Activated gamma-delta T cell treated with anti-CD3 and anti-CD28 coated beads, Interleukin-2, amount 50 U/mL, for 16 hours (primary cell): ENCODE results near the gene LEKR1.
"Not testable (repeated sequence)": the region's sequence is repeated elsewhere in the genome, so short reads cannot be mapped to it uniquely, and the experiment has no call there.

Source experiments
- DNase-seq: peaks from one replicate; pipeline ENCODE4 v3.0.0-alpha.2; 2020; ENCODE audit warnings: low read depth

The LEKR1 gene

DNA sequence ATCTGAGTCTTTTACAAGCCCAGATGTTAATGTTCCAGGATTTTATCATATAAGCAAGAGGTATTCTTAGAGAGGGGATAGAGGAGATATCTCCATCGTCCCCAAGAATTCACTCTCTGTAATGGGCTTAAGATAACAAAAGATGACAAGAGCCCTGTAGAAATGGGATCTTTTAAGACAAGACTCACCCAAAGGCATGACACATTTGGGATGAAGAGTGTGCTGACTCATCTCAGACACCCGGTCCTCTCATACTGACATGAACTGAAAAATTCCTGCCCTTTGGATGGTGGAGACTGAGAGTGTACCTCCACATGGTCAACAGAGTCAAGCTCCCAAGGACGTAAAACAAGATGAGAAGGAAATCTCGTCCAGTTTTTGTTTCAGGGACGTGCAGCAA, 11.0 kb downstream of the LEKR1 start:
- DNase-seq = no peak

DNA sequence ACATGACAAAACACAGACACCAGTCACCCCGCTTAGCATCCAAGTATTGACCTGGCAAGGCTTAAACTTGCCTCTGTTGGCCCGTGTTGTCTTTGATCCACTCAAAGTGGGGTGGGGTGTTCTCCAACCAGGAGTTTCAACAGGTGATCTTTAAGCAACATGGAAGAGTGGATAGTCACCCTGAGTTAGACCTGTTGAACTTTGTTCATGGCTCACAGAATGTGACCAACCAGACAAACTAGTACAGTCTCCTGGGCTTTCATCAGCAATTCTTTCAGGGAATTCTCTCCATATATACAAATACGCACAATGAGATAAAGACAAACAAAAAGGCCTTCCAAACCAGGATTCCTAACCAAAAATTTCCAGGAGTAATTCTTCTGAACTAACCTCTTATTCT, 11.9 kb downstream of the LEKR1 start:
- no peak for DNase-seq

DNA sequence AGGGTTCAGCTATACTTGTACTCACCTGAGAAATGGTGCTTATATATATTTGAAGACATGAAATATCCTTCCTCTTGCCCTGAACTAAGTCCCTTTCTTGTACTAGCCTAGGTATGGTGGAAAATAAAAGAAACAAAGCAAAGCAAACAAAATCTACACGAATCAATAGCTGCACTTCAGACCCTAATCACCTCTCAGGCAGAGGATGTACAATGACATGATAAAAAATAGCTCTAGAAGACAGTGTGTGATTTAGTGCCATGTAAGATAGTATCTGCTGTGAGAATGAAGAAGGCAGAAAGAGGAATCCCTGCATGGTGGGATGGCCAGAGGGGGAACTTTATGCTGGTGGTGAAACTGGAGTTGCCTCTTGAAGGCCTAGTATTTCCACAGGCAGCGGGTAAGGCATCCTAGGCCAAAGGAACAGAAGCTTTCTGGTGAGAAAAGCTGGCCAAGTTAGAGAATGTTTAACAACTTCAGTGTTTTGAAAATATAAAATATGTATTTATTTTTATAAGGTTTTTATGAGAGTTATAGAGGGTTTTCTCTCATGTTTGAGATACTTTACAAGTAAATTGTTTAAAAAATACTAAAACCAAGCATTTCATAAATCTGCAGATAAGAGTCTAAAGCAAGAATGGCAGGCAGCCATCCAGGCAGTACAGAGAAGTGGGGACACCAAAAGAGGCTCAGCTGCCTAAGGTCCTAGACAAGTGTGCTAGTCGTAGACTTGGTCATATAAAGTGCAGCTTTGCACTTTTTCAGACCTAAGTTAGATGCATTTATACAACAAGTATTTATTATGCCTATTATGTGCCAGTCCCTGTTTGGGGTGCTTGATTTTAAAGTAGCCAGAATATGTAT, 14.9 kb downstream of the LEKR1 start:
- no peak for DNase-seq

DNA sequence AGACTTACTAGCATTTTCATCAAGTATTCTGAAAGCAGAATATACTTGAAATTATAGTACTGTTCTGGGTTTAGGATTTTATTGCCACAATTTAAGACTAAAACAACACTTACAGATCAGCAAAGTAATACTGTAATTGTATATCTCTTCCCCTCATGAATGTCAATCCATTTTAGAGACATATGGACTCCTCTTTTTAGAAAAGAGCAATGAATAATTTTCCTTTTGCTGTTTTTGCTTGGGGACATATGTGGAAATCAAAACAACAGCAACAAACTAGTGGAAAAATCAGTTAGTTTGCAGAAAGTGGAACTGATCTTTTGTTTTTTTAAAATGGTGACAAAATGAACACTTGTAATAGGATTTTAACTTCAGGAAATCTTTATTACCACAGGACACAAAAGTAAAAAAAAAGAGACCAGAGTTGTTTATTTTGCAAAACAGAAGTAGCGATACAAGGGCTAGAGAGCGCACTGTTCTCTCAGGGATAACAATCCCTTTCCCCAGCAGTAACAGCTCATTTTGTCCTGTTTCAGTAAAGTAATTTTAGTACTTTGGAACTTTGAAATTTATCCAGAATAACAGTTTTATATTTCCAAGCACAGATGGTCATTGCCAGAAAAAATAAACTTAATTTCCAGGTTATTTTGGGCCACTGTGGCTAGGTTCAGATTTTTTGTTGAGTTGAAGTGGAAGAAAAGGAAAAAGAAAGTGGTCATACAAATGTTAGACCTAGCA, 17.1 kb downstream of the LEKR1 start:
- no peak for DNase-seq

DNA sequence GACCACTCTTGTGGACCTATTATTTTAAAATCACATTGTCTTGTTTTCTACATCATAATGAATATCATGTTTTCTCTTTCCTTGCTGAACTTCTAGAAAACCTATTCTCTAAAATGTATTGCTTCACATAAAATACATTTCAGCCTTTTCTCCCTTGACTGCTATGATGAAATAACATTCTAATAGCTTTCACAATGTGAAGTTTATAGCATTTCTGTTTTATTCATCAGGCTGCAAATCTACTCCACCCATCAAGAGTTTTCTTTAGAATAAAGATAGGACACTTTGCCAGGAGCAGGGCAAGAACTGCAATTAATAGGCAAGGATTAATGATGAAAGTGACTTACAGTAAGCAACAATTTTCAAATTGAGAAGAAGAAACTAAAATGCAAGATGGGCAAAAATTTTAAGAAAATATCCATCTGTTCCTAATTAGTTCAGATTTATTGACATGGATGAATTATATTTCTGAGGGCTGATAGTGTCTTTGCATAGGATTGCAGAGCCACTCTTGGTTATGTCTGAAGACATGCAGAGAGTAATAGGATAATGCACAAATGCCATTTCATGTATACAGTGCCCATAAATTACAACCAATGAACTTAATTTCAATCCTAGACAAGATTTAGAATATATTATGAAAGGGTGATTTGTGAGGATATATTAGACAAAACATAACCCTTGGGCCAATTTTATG, 21.7 kb downstream of the LEKR1 start:
- DNase-seq = no peak

DNA sequence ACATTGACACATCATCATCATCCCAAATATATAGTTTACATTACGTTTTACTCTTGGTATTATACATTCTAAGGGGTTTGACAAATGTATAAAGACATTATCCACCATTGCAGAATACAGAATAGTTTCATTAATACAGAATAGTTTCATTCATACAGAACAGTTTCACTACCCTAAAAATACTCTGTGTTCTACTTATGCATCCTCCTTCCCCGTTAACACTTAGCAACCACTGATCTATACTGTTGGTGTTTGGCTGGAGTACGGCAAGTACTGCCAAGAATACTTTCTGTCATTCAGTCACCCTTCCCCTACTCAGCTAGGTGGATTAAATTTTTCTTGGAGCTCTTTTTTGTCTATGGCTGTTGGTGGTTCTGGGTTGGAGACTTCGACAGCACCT, 33.4 kb downstream of the LEKR1 start:
- DNase-seq = no peak

DNA sequence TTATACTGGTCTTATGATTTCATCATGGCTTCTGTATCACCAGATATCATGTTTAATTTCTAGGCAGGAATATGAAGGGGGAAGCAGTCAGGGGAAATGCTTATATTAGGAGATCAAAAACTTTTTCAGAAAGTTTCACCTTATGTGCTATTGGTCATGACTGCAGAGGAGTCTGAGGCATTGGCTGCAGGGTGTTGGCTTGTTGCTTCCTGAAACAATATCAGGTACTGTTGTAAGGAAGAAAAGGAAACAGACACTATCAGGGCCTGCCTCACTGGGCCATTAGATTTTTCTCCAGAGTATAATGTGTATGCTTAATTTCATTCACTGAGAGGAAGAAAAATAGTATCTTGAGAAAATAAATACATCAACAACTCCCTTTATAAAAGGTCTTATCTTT, 34.7 kb downstream of the LEKR1 start:
- no peak for DNase-seq

DNA sequence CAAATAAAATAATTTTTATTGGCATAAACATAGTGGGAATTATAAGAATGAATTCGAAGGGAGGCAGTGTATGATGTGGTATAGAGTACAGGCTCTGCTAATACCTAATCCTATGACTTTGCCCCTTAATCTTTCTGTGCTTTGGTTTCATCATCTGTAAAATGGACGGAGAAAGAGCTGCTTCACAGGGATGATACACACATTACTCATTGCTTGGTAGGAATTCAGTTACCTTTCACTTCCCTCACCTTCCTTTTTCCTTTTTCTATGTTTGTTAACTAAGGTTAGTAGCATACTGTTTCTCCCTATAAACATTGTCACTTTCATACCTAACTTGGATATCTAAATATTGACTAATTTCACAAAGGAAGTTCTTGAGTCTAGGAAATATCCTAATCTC, 36.2 kb downstream of the LEKR1 start:
- no peak for DNase-seq

DNA sequence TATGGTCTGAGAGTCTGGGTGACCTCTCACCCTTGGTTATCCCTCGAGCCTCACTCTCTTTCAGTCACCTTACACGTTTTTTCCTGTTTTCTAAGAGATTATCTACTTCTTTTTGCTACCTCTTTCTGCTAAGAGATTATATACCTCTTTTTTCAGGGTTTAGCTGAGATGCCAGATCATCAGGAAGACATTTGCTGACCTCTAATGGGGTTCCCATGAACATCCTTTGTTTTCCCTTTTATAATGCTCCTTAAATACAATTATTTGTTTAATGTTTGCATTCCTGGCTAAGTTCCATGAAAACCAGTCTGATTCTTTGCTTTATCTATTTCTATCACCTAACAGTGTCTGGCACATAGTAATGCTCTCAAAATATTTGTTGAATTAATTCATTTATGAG, 39.6 kb downstream of the LEKR1 start:
- no peak for DNase-seq

DNA sequence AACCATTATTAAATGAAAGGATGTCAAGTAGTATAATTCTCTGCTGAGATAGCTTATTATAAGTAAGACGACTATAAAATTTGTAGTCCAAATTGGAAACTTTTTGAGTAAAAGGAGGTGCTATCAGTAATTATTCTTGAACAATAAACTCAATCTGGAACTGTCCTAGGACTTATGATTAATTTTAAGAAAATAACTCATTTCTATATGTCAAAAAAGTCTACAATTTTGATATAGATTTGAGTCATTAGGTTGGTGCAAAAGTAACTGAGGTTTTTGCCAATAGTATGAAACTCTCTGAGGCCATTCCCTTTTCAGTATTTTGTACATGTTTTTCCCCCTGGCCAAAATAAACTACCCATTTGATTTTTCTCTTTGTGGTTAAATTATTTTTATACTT, 41.0 kb downstream of the LEKR1 start:
- DNase-seq = no peak

DNA sequence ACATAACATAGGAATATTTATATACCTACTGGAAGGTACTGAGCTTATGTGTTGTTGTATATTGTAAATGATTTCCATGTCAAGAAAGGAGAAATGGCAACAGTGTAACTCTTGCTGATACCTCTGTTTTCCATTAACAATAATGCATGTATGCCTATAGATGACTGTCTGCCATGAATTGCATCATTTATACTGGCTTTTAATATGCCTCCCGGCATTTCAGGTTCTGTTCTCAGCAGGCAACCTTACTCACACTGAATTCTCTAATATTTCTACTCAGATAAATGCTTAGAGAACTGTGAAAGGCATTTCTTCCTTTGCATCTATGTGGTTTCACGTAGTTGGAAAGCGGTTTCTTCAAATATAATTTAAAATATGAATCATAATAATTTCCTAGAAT, 41.8 kb downstream of the LEKR1 start:
- DNase-seq = no peak

DNA sequence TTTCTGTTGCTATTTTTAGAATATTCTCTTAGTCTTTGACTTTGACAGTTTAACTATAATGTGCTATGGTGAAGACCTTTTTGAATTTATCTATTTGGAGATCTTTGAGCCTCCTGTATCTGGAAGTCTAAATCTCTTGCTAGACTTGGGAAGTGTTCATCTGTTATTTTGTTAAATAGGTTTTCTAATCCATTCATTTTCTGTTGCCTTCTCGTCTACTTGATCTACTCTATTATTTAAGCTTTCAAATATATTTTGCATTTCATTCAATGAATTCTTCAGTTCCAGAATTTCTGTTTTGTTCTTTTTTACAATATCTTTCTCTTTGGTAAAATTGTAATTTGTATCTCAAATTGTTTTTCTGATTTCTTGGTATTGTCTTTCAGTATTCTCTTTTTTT, 47.8 kb downstream of the LEKR1 start:
- DNase-seq = no peak

DNA sequence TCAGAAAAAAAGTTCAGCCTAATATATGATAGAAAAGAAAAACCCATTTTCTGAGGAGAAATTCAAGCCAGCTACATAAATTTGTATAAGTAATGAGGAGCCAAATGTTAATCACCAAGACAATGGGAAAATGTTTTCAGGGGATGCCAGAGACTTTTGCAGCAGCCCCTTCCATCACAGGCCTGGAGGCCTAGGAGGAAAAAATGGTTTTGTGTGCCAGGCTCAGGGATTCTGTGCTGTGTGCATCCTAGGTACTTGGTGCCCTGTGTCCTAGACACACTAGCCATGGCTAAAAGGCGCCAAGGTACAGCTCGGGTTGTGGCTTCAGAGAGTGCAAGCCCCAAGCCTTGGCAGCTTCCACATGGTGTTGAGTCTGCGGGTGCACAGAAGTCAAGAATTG, 53.3 kb downstream of the LEKR1 start:
- DNase-seq = not testable (repeated sequence)

DNA sequence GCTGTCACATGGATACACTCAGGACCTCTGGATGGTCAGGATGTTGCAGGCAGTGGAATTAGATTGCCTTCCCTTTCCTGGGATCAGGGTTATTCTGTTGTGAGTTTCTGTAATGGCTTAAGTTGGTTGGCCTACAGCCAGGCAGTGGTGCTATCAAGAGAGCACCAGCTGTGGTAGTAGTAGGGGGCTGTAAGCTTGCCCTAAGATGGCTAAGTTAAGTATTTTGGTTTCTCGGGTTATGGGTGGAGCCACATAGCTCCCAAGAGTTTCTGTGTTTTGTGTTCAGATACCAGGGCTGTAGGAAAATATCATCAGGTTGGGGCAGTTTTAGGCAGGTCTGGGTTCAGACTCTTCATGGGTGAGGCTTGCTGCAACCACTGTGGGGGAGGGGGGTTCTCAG, 59.6 kb downstream of the LEKR1 start:
- DNase-seq = no peak

DNA sequence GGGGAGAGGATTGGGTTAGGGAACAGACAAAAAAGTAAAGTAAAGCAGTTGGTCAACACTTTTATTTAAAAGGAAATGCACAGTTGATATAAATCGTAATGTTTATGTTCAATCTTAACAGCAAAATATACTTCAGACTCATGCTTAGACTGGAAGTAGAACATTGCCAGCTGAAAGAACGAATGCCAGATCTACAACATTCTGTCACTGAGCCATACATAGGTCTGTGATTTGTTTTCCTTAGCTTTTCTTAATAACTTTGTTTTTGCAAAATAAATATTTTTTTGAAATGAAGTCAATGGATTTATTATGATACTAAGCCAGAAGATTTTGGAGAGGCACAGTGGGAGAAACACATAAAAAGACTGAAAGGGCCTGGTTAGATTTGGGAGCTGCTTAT, 62.0 kb downstream of the LEKR1 start:
- DNase-seq = no peak

DNA sequence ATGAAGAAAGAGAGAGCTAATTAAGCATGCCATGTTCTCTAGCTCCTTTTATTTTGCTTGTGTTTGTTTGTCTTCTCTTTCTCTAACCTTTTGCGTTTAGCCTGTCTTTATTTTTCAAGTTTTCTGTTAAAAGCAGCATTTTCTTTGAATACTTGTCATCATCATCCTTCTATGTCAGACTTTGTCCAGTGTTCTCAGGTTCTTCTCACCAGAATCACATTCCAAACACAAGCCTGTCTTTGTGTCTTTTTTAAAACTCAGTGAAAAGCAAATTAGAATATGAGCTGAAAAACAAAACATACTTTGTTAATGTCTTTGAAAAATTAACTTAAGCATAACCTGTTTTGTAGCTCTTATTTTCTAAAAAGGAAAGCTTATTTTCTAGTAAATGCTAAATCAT, 62.4 kb downstream of the LEKR1 start:
- DNase-seq = no peak

DNA sequence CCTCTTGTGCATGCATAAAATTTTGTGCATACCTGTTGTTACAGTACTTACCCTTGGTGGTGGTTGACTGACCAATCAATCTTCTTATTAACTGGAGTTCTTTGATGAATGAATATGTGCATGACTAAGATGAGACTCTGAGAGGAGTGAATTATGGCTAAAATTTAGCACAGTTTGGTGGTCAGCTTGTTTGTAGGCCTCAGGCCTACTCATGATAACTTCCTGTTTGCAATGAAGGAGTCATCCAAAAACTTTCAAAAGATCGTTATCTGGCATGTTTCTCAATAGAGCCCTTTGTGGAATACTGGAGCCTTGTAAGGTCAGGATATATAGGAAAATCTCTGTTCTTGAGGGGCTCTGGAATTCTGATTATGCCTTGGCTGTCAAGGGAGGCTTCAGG, 66.5 kb downstream of the LEKR1 start:
- DNase-seq = no peak

DNA sequence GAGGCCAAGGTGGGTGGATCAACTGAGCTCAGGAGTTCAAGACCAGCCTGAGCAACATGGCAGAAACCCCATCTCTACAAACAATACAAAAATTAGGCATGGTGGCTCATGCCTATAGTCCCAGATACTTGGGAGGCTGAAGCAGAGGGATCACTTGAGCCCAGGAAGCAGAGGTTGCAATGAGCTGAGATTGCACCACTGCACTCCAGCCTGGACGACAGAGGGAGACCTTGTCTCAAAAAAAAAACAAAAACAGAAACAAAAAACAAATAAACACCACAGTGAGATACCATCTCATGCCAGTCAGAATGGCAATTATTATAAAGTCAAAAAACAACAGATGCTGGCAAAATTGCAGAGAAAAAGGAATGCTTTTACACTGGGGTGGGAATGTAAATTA, 69.2 kb downstream of the LEKR1 start:
- DNase-seq = not testable (repeated sequence)

DNA sequence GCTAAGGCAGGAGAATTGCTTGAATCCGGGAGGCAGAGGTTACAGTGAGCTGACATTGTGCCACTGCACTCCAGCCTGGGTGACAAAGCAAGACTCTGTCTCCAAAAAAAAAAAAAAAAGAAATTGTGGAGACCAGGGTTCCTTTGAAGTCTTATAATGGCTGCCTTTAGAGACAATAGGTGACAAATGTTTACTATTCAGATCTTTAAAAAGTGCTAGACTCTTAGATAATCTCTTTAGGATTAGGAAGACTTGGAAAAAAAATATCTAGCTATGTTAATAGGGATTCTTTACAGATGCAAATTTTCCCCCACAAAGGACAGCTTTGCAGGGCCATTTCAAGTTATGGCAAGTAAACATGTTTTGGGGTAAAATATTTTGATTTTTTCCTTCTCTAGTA, 71.7 kb downstream of the LEKR1 start:
- DNase-seq = not testable (repeated sequence)

DNA sequence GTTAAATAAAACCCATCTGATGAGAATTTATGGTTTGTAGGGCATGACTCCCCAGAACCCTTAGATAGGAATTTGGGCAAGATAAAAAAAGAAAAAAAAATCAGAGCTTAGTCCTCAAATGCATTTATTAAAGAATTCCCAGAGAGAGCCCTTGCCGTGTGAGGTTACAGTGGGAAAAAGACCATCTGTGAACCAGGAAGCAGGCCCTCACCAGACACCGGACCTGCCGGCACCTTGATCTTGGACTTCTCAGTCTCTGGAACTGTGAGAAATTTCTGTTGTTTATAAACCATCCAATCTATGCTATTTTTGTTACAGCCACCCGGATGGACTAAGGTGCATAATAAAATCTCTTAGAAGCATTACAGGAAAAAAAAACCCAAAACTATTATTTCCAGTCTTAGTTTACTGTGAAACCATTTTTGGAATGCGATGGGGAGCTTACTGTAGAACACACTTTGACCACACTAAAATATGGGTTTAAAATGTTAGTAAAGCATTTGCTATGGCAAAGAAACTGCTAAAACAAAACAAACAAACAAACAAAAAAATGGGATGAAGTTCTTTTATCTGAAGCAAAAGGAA, 72.2 kb downstream of the LEKR1 start:
- no peak for DNase-seq

DNA sequence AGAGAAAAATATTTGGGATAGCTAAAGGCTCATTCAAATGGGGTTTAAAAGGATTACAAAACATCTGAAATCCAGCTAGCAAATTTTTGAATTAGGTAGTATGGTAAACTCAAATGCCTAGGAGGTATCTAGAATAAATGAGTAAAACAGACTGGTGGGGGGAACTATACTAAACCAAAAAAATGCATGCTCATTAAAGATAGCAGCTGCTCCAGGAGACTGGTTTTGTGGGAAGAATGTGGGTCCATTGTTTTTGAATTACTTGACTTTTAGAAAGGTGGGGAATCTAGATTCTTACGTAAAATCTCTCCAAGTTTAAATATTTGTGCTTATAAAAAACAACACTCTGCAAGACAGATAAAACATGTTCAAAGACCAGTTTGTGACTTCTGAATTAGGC, 73.8 kb downstream of the LEKR1 start:
- DNase-seq = no peak

DNA sequence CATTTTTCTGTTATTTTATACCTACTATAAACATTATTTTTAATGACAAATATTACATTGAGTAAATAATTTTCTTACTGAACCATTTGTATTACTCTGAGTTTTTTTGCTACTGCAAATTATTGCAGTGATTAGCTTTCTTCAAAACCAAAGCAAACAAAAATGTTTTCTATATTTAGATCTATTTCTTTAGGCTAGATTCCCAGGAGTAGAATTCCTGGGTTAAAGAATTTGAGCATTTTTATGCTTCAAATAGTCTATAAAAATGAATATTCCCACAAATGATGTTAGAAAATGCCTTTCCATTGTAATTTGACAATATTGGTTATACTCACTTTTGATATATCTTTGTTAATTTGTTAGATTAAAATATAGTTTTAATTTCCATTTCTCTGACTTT, 76.8 kb downstream of the LEKR1 start:
- DNase-seq = no peak

DNA sequence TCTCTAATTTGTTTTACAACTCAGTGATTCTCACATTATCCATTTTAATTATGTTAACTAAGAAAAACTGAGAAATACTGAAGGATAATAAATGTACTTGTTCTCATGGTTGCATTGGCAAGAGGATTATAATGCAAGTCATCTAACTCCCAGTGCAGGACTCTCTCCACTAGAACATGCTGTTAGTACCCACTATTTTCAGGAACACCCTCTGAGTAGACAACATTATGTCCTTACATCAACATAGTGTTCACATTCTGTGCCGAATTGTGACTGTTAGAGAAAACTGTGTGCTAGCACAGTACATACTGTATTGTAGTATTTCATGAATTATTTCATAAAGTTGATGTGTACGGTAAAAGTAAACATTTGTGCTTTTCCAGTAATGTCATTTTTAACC, 80.1 kb downstream of the LEKR1 start:
- no peak for DNase-seq
